GM12873 (cell line): ENCODE measurements around the gene MIX23.

ENCODE experiments used
- TF ChIP-seq, protein P1 (sequence below): IDR thresholded peaks from 2 replicates; pipeline ENCODE4 v1.5.1; 2012; ENCODE audit warnings: low read depth, mild to moderate bottlenecking, moderate library complexity, low read length, control low read depth; ENCODE audit not compliant: insufficient read depth; ENCODE audit errors: missing control alignments

Gene MIX23

GRCh38 chr3:122383771-122384697 is 1.0 kb upstream of the MIX23 start, which contains the start of gene FAM162A:
FAM162A (plus strand) TSS chr3:122384182; CDS start chr3:122384266, 84 bp downstream.
- TF ChIP-seq, protein P1, sequence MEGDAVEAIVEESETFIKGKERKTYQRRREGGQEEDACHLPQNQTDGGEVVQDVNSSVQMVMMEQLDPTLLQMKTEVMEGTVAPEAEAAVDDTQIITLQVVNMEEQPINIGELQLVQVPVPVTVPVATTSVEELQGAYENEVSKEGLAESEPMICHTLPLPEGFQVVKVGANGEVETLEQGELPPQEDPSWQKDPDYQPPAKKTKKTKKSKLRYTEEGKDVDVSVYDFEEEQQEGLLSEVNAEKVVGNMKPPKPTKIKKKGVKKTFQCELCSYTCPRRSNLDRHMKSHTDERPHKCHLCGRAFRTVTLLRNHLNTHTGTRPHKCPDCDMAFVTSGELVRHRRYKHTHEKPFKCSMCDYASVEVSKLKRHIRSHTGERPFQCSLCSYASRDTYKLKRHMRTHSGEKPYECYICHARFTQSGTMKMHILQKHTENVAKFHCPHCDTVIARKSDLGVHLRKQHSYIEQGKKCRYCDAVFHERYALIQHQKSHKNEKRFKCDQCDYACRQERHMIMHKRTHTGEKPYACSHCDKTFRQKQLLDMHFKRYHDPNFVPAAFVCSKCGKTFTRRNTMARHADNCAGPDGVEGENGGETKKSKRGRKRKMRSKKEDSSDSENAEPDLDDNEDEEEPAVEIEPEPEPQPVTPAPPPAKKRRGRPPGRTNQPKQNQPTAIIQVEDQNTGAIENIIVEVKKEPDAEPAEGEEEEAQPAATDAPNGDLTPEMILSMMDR = peak; percentile 70

DNA sequence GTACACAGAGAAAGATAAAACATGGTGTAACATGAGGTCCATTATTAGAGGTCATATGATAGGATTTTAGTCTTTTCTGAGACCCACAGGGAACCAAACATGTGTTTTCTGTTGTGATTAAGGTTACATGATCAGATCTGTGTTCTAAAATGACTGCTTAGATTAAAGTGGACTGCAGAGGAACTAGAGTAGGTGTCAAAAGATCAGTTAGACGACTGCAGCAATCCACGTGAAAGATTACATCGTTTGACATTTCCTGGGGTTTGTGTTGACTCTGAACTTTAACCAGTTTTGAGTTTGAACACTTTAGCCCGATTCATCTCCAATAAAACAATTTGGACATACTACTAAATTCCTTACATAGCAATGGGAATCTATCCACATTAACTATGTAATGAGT is 5.1 kb downstream of the MIX23 start:
- TF ChIP-seq, protein P1 = no peak

- TF ChIP-seq, protein P1 = no peak
Observed at GRCh38 chr3:122374034-122374433, 9.0 kb downstream of the MIX23 start.

DNA sequence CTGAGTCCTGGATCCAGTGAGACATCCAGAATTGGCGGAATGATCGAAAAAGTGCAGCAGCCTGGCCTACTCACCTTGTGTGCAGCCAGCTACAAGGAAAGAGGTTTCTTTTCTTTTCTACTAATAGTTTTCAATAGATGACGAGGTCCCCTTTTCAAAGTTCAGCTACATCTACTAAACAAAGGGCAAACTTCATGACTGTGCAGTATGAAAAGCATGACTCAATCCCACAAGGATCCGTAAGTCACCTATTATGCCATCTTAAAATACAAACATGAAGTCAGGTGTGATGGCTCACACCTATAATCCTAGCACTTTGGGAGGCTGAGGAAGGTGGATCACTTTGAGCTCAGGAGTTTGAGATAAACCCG is 16.7 kb downstream of the MIX23 start:
- TF ChIP-seq, protein P1 = no peak

DNA sequence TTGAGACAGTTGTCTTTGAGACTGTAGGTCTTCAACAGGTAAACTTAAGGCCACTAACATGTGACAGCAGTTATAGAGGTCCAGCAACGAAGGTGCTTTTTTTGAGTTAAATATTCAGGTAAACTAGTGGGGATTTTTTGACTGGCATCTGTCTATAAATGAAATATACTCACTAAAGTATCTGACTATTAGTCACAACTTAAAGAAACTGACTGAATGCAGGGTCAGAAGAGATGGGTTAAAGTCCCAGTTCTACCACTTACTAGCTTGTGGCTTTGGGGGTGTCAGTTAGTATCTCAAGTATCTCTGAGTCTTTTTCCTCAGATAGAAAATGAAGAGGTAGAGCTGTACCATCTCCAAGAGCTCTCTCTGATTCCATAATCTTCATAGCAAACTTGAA is 18.0 kb downstream of the MIX23 start:
- TF ChIP-seq, protein P1 = no peak

DNA sequence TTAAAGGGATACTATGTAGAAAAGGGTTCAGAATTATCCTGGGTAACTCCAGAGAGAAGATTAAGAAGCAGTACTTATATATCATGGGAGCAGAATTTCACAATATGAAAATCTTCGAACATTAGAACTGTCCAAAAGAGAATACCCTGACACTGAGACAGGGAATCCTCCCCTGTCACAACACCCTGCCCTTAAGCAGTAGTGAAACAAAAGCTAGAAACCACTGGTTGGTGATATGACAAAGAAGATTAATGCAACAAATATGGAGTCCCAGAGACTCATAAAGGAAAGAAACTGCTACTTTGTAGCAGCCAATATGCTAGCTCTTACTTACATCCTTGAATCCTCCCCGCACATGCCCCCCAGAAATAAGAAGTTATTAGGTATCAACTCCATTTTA is 18.5 kb downstream of the MIX23 start:
- TF ChIP-seq, protein P1 = no peak

DNA sequence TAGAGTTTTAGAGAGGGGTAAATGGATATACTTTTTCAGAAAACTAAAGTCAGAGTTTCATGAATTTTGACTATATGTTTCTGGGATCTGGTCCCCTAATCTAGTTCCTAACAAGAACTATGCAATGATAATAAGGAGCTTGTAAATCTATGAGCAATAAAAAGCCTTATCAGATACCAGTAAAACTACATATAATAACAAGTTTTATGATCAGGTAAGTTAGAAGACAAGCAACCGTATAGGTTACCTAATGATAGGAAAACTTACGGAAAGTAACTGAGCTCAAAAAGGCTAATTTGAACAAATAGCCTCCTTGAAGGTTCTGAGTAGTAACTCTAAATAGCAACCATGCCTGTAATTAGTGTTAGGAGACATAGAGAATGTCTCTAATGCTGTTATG is 21.0 kb downstream of the MIX23 start:
- TF ChIP-seq, protein P1 = no peak
